Aorta (tissue), 4 donors: ENCODE data around the gene NXF1. TPM values are rescaled to one million over a fixed set of nuclear protein-coding genes. Genes with fewer than 3 reads are reported as not detected.

Experiments used
- microRNA-seq, 2 donors: library from miRNA; unstranded; fragments of <30 nt; microRNA quantifications; one replicate each; pipeline ENCODE4 v1.2.0, GENCODE V29; 2020
- polyA plus RNA-seq, 2 donors: library from polyadenylated mRNA; stranded (reverse); fragments of 200-250 nt; gene quantifications; one replicate each; pipeline ENCODE4 v1.2.3, GENCODE V29; 2013
- total RNA-seq, 2 donors: library from RNA; stranded (reverse); fragmentation: NEBNext Ultra II Directional; extraction: Animal tissue kit (Norgen Biotek cat#: 25700); gene quantifications; one replicate each; pipeline ENCODE4 v1.2.1, GENCODE V29; 2021
- donor health status: healthy with polysubstance abuse.
- donor health status: Bipolar disorder and iron deficiency.
- donor health status: DM: no; HTN: no; CAD: no.
- donor health status: DM: yes; HTN: yes; CAD: no.

Gene NXF1
- total and polyA plus RNA-seq, 4 donors, result 26.8 to 455 (median 91.1) TPM

Small RNA genes lying within 50 kb of the gene (microRNA-seq; reads per million reads assigned to microRNA genes)
- gene MIR6514, result 0 to 4.2 reads per million in 2 donors
- gene MIR6748, result 0 to 0.60 reads per million in 2 donors

Other genes with a start within 250 kb of the NXF1 start
- gene EEF1G, start 231.5 kb downstream of the NXF1 start, total RNA-seq, result 100 to 1,000 TPM; 787 to 987 TPM
- 1,000 to 10,000 TPM; 1,251 to 1,857 TPM for gene EEF1G, start 231.5 kb downstream of the NXF1 start, polyA plus RNA-seq
- gene TUT1, start 213.9 kb downstream of the NXF1 start, total RNA-seq, result 10 to 100 TPM; 14.8 to 14.9 TPM
- gene TUT1, start 213.9 kb downstream of the NXF1 start, polyA plus RNA-seq, result 10 to 100 TPM in 1 of 2 donors, 1 to 10 TPM in 1; 1.6 to 10.8 TPM
- 10 to 100 TPM; 80.1 to 87.9 TPM for gene MTA2, start 203.6 kb downstream of the NXF1 start, total RNA-seq
- gene MTA2, start 203.6 kb downstream of the NXF1 start, polyA plus RNA-seq, result 10 to 100 TPM; 13.5 to 40.3 TPM
- gene EML3, start 192.7 kb downstream of the NXF1 start, total RNA-seq, result 100 to 1,000 TPM in 1 of 2 donors, 10 to 100 TPM in 1; 93.7 to 134 TPM
- 100 to 1,000 TPM in 1 of 2 donors, 10 to 100 TPM in 1; 15.7 to 182 TPM for gene EML3, start 192.7 kb downstream of the NXF1 start, polyA plus RNA-seq
- gene ROM1, start 192.2 kb downstream of the NXF1 start, total RNA-seq, result 10 to 100 TPM in 1 of 2 donors, 1 to 10 TPM in 1; 9.0 to 15.6 TPM
- 10 to 100 TPM; 33.2 to 33.9 TPM for gene ROM1, start 192.2 kb downstream of the NXF1 start, polyA plus RNA-seq
- 10 to 100 TPM; 26.7 to 39.7 TPM for gene B3GAT3, start 183.5 kb downstream of the NXF1 start, total RNA-seq
- 10 to 100 TPM; 12.6 to 45.2 TPM for gene B3GAT3, start 183.5 kb downstream of the NXF1 start, polyA plus RNA-seq
- gene GANAB, start 158.8 kb downstream of the NXF1 start, total RNA-seq, result 100 to 1,000 TPM; 196 to 206 TPM
- gene GANAB, start 158.8 kb downstream of the NXF1 start, polyA plus RNA-seq, result 100 to 1,000 TPM in 1 of 2 donors, 10 to 100 TPM in 1; 41.2 to 117 TPM
- gene INTS5, start 152.1 kb downstream of the NXF1 start, total RNA-seq, result 10 to 100 TPM; 12.5 to 13.3 TPM
- gene INTS5, start 152.1 kb downstream of the NXF1 start, polyA plus RNA-seq, result 1 to 10 TPM; 3.8 to 6.2 TPM
- gene C11orf98, start 140.2 kb downstream of the NXF1 start, total RNA-seq, result 10 to 100 TPM; 23.1 to 27.7 TPM
- 100 to 1,000 TPM in 1 of 2 donors, 10 to 100 TPM in 1; 79.3 to 121 TPM for gene C11orf98, start 140.2 kb downstream of the NXF1 start, polyA plus RNA-seq
- 10 to 100 TPM; 11.1 to 11.7 TPM for gene CSKMT, start 140.1 kb downstream of the NXF1 start, total RNA-seq
- 10 to 100 TPM in 1 of 2 donors, 1 to 10 TPM in 1; 8.8 to 16.3 TPM for gene CSKMT, start 140.1 kb downstream of the NXF1 start, polyA plus RNA-seq
- gene UQCC3, start 133.8 kb downstream of the NXF1 start, total RNA-seq, result 1 to 10 TPM; 3.0 to 4.8 TPM
- 10 to 100 TPM in 1 of 2 donors, 1 to 10 TPM in 1; 5.8 to 12.7 TPM for gene UQCC3, start 133.8 kb downstream of the NXF1 start, polyA plus RNA-seq
- 1 to 10 TPM; 3.6 to 8.6 TPM for gene LBHD1, start 133.2 kb downstream of the NXF1 start, total RNA-seq
- 1 to 10 TPM; 2.3 to 7.6 TPM for gene LBHD1, start 133.2 kb downstream of the NXF1 start, polyA plus RNA-seq
- 10 to 100 TPM; 84.1 to 85.4 TPM for gene UBXN1, start 126.4 kb downstream of the NXF1 start, total RNA-seq
- 100 to 1,000 TPM; 186 to 224 TPM for gene UBXN1, start 126.4 kb downstream of the NXF1 start, polyA plus RNA-seq
- 10 to 100 TPM in 1 of 2 donors, 1 to 10 TPM in 1; 8.5 to 24.5 TPM for gene LRRN4CL, start 115.9 kb downstream of the NXF1 start, total RNA-seq
- under 1 TPM in 1 of 2 donors, not detected in 1; 0.10 TPM for gene LRRN4CL, start 115.9 kb downstream of the NXF1 start, polyA plus RNA-seq
- gene BSCL2, start 98.0 kb downstream of the NXF1 start, total RNA-seq, result 10 to 100 TPM; 22.3 to 31.5 TPM
- 10 to 100 TPM; 38.7 to 61.8 TPM for gene BSCL2, start 98.0 kb downstream of the NXF1 start, polyA plus RNA-seq
- not detected for gene GNG3, start 97.8 kb downstream of the NXF1 start, total RNA-seq
- under 1 TPM in 1 of 2 donors, not detected in 1; 0.33 TPM for gene GNG3, start 97.8 kb downstream of the NXF1 start, polyA plus RNA-seq
- gene HNRNPUL2, start 78.0 kb downstream of the NXF1 start, total RNA-seq, result 10 to 100 TPM; 46.9 to 47.2 TPM
- gene HNRNPUL2, start 78.0 kb downstream of the NXF1 start, polyA plus RNA-seq, result 10 to 100 TPM; 31.5 to 43.6 TPM
- 10 to 100 TPM; 21.1 to 32.4 TPM for gene TTC9C, start 77.0 kb downstream of the NXF1 start, total RNA-seq
- gene TTC9C, start 77.0 kb downstream of the NXF1 start, polyA plus RNA-seq, result 10 to 100 TPM; 17.3 to 40.7 TPM
- gene ZBTB3, start 51.3 kb downstream of the NXF1 start, total RNA-seq, result 1 to 10 TPM; 9.7 to 9.8 TPM
- gene ZBTB3, start 51.3 kb downstream of the NXF1 start, polyA plus RNA-seq, result 1 to 10 TPM; 2.9 to 3.9 TPM
- gene POLR2G, start 43.9 kb downstream of the NXF1 start, total RNA-seq, result 10 to 100 TPM; 40.0 to 50.3 TPM
- 100 to 1,000 TPM in 1 of 2 donors, 10 to 100 TPM in 1; 80.4 to 109 TPM for gene POLR2G, start 43.9 kb downstream of the NXF1 start, polyA plus RNA-seq
- 10 to 100 TPM; 13.2 to 21.3 TPM for gene TAF6L, start 34.0 kb downstream of the NXF1 start, total RNA-seq
- gene TAF6L, start 34.0 kb downstream of the NXF1 start, polyA plus RNA-seq, result 10 to 100 TPM; 14.5 to 43.5 TPM
- 10 to 100 TPM; 26.8 to 31.0 TPM for gene TMEM179B, start 18.0 kb downstream of the NXF1 start, total RNA-seq
- gene TMEM179B, start 18.0 kb downstream of the NXF1 start, polyA plus RNA-seq, result 10 to 100 TPM; 29.2 to 55.9 TPM
- 10 to 100 TPM in 1 of 2 donors, 1 to 10 TPM in 1; 6.0 to 12.6 TPM for gene TMEM223, start 13.4 kb downstream of the NXF1 start, total RNA-seq
- 10 to 100 TPM; 10.4 to 10.6 TPM for gene TMEM223, start 13.4 kb downstream of the NXF1 start, polyA plus RNA-seq
- 10 to 100 TPM; 42.6 to 46.4 TPM for gene STX5, start 26.6 kb upstream of the NXF1 start, total RNA-seq
- 10 to 100 TPM; 19.2 to 44.0 TPM for gene STX5, start 26.6 kb upstream of the NXF1 start, polyA plus RNA-seq
- not detected for gene TEX54, start 27.4 kb upstream of the NXF1 start, total RNA-seq
- gene TEX54, start 27.4 kb upstream of the NXF1 start, polyA plus RNA-seq, result 1 to 10 TPM in 1 of 2 donors, not detected in 1; 5.5 TPM
- gene WDR74, start 34.1 kb upstream of the NXF1 start, total RNA-seq, result 10 to 100 TPM; 35.4 to 42.9 TPM
- 10 to 100 TPM; 13.5 to 53.9 TPM for gene WDR74, start 34.1 kb upstream of the NXF1 start, polyA plus RNA-seq
- gene SLC3A2, start 75.5 kb upstream of the NXF1 start, total RNA-seq, result 100 to 1,000 TPM in 1 of 2 donors, 10 to 100 TPM in 1; 98.6 to 107 TPM
- gene SLC3A2, start 75.5 kb upstream of the NXF1 start, polyA plus RNA-seq, result 10 to 100 TPM; 31.8 to 74.8 TPM
- gene CHRM1, start 115.9 kb upstream of the NXF1 start, total RNA-seq, result not detected
- gene CHRM1, start 115.9 kb upstream of the NXF1 start, polyA plus RNA-seq, result not detected
- not detected for gene SLC22A6, start 179.5 kb upstream of the NXF1 start, total RNA-seq
- gene SLC22A6, start 179.5 kb upstream of the NXF1 start, polyA plus RNA-seq, result under 1 TPM in 1 of 2 donors, not detected in 1; 0.25 TPM
- not detected for gene SLC22A8, start 210.4 kb upstream of the NXF1 start, total RNA-seq
- not detected for gene SLC22A8, start 210.4 kb upstream of the NXF1 start, polyA plus RNA-seq